Stimulated activated CD8-positive, alpha-beta memory T cell treated with anti-CD3 and anti-CD28 coated beads, Interleukin-2, amount 100 ng/mL, for 1 hour (primary cell): ENCODE data around the gene ITM2B.

Experiments
- DNase-seq, 2 donors: peaks; one replicate each; pipeline ENCODE4 v3.0.0-alpha.2; 2020; ENCODE audit warnings: low read depth in 2 of 2

ITM2B gene

GRCh38 chr13:48304143-48304876 is 71.3 kb downstream of the ITM2B start:
- no peak for DNase-seq

DNA sequence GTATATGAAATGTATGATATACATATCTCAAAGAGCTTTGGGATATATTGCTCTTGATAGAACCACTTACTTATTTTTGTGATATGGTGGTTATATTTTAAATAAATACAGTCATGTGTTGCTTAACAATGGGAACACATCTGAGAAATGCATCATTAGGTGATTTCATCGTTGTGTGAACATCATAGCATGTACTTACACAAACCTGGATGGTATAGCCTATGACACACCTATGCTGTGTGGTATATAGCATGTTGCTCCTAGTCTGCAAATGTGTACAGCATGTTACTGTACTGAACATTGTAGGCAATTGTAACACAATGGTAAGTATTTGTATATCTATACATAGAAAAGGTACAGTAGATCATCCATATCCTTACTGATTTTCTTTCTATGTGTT is 78.2 kb downstream of the ITM2B start:
- no peak for DNase-seq

DNA sequence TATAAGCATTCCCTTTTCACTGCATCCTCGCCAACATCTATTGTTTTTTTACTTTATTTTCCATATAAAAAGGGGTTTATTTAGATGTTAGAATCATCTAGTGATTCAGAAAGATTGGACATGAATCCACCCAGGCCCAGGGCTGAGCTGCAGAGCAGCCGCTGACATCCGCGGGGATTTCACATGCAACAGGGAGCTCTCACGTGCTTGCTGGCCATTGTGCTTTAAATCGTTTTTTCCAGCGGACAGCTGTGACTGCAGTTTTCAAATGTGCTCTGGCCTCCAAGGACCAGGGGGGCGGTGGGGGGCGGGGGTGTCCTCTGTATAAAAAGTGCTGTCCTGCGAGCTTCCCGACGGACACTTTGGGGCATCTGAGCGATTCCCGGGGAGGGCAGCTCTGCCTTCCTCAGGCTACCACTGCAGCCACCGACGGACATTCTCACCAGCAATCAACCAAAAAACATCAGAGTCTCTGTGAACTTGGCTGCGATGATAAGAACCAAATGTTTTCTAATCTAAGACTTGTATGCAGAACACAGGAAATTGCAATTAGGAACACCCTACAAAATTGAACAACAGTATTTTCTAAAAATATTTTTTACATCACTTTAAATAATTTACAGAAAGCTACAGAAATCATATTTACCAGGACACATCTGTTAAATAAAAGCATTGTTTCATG is 83.1 kb downstream of the ITM2B start:
- DNase-seq: no peak

DNA sequence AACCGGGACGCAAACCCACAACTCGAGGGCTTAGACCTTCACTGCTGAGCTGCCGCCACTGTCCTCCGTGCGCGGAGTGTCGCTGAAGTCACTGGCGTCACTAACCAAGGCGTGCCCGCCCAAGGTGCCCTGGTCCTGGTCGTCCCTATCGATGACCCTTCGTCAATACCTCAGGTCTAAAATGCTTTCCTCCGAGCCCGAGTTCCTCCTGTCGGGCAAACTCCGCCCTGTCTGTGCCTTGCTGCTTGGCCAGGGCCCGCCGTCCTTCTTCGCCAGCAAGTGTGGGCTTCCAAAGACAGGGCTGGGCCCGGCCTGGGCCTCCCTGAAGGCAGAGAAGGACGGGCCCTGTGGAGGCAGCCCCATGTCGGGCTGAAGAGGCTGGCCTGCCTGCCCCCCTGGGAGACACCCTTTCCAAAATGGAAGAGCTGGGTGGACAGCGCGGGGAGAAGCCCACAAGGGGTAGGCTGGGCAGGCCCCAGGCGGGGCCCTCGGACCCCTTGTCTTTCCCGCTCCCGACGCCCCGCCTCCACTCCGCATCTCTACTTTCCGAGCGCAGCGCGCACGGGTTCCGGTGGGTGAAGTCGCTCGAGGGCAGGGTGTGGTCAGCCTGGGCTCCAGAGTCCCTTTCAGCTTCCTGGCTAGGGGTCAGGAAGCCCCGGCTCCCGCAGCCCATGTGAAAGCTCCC is 84.0 kb downstream of the ITM2B start:
- DNase-seq: no peak

DNA sequence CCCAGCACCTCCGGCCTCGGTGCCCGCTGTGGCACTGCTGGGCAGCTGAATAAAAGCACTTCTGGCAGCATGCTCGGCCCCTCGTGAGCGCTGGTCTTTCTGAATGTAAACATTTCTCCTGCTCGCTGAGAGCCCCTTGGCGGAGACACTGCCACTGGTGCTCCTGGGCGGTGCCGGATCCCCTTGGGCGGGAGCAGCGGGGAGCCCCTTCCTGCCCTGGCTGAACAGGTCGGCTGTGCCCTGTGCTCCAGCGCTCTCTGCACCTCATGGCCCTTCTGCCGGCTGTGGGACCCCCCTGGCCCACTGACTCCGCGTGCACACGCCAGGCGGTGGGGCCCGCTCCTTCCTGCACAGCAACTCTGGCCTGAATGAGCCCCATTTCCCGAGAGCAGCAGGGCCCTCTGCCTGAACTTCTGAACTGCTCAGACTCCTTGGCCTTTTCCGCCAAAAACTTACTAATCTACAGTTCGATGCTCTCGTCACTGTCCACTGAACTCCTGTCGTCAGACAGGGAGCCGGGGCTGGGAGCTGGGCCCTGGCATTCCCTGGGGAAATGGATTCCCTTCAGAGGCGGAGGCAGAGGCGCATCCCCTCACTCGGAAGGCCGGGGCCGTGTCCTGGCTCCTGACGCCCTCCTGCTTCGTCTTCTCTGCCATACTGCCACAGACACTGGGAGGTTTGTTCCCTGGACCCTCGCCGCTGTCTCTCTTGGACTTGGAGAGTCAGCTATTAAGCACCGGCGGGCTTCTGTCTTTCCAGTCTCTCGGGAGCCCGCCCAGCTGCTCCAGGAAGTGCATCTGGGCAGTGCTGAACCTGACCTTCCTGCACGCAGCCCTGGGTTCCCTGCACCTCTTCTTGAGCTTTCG is 84.7 kb downstream of the ITM2B start:
- DNase-seq: no peak

DNA sequence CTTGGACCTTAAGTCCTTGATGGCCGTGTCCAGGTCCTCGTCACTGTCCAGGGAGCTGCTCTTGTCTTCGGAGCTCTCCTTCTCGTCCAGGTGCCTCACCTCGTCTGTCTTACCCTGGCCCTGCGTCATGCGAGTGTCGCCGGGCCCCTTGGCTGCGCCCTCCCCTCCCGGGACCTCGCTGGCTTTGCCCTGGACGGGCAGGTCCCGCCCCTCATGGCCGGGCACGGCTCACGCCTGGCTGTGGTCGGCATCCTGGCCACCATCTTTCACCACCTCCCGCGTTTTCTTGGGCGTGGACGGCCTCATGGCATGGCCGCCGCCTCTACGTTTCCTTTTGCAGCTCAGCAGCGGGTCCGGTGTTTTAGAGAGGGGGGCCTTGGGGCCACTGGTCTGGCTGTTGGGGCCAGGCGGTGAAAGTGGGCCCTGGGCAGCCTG is 85.4 kb downstream of the ITM2B start:
- DNase-seq: no peak

GRCh38 chr13:48318821-48319511 is 86.0 kb downstream of the ITM2B start:
- no peak for DNase-seq
